GM12878 (cell line): ENCODE measurements around the gene GIMAP1. TPM values are rescaled to one million over a fixed set of nuclear protein-coding genes. Genes with fewer than 3 reads are reported as not detected.

Experiments
- ATAC-seq: fragments of 200-7000 bp; cut with Tn5 transposase; 3 replicates; pipeline ENCODE4 v1.9.1; 2020; ENCODE audit warnings: mild to moderate bottlenecking, moderate library complexity
- BruUV-seq: library from RNA; stranded (reverse); fragments of 400-500 nt; replicated peaks from 2 replicates; lab custom pipeline; 2021; lab: Mats Ljungman, UMichigan
- CTCF ChIA-PET: fragments of 300-600 bp; sonication (Branson Sonifier 250); formaldehyde crosslinking; extraction: SDS; loops from one replicate; lab custom pipeline; 2021; ENCODE audit warnings: inconsistent platforms; lab: Yijun Ruan, JAX
- POLR2A ChIA-PET: fragments of 350-600 bp; formaldehyde crosslinking; extraction: SDS; loops from one replicate; lab custom pipeline; 2021; ENCODE audit warnings: inconsistent platforms; lab: Charles Lee
- RAD21 ChIA-PET: fragments of 300-600 bp; sonication (Branson Sonifier 250); formaldehyde crosslinking; loops from one replicate; lab custom pipeline; 2023; ENCODE audit warnings: antibody characterized with exemption; ENCODE audit not compliant: unreplicated experiment; lab: Charles Lee
- SMC1A ChIA-PET: fragments of 300-600 bp; sonication (Branson Sonifier 250); formaldehyde crosslinking; loops from one replicate; lab custom pipeline; 2023; ENCODE audit not compliant: unreplicated experiment, uncharacterized antibody; lab: Charles Lee
- DNase-seq: peaks from one replicate; pipeline ENCODE4 v3.0.0-alpha.2; 2011; ENCODE audit warnings: low read depth, low spot score
- FAIRE-seq: peaks from 3 replicates; lab custom pipeline; 2011; peaks lifted over from hg19 to GRCh38; lab: Jason Lieb, UNC
- H2AFZ ChIP-seq: 2 replicates; pipeline ENCODE4 v1.6.0; 2011; ENCODE audit warnings: low read depth, low read length, control low read depth; ENCODE audit not compliant: control insufficient read depth
- H3K27ac ChIP-seq: 2 replicates; pipeline ENCODE4 v1.5.1; 2011; ENCODE audit warnings: control low read depth; ENCODE audit not compliant: control insufficient read depth, insufficient read depth
- H3K27me3 ChIP-seq, 2 experiments: replicated peaks in 1 of 2; 2 replicates each; pipeline versions ENCODE4 v1.6.0 to v1.6.1; 2011; ENCODE audit warnings: low read length in 1 of 2; ENCODE audit not compliant: control insufficient read depth in 2 of 2, insufficient read depth in 2 of 2
- H3K36me3 ChIP-seq, 2 experiments: 2 replicates each; pipeline ENCODE4 v1.5.1; 2011; ENCODE audit warnings: low read length in 1 of 2; ENCODE audit not compliant: control insufficient read depth in 2 of 2, insufficient read depth in 2 of 2
- H3K4me1 ChIP-seq: 2 replicates; pipeline ENCODE4 v1.6.1; 2011; ENCODE audit warnings: mild to moderate bottlenecking, low read length, moderate library complexity, mixed read lengths; ENCODE audit not compliant: control insufficient read depth, insufficient read depth
- H3K4me2 ChIP-seq: 2 replicates; pipeline ENCODE4 v1.6.0; 2011; ENCODE audit warnings: control low read depth; ENCODE audit not compliant: control insufficient read depth, insufficient read depth
- H3K4me3 ChIP-seq: fragments of 200-600 bp; sonication (generic); 2 replicates; pipeline ENCODE4 v1.5.1; 2016
- H3K79me2 ChIP-seq: 2 replicates; pipeline ENCODE4 v1.6.0; 2011; ENCODE audit warnings: low read length; ENCODE audit not compliant: control insufficient read depth, insufficient read depth
- H3K9ac ChIP-seq: 2 replicates; pipeline ENCODE4 v1.8.0; 2011; ENCODE audit warnings: low read length, control low read depth, mixed read lengths; ENCODE audit not compliant: control insufficient read depth, insufficient read depth
- H3K9me3 ChIP-seq: replicated peaks from 3 replicates; pipeline ENCODE4 v1.5.1; 2011; ENCODE audit warnings: mild to moderate bottlenecking, low read length; ENCODE audit not compliant: control insufficient read depth, insufficient read depth
- H4K20me1 ChIP-seq: 2 replicates; pipeline ENCODE4 v1.6.0; 2011; ENCODE audit not compliant: control insufficient read depth, insufficient read depth
- CBX3 ChIP-seq: fragments of 200-600 bp; sonication (generic); IDR thresholded peaks from 2 replicates; pipeline ENCODE4 v1.6.1; 2016; ENCODE audit warnings: low read depth, borderline replicate concordance
- CEBPB ChIP-seq, 2 experiments: fragments of 150-350 bp in 1 of 2; IDR thresholded peaks; 2 replicates each; pipeline ENCODE4 v1.6.1; 2012 to 2014; ENCODE audit warnings: low read depth in 2 of 2, low read length in 2 of 2, borderline replicate concordance in 1 of 2, inconsistent platforms in 1 of 2
- KDM1A ChIP-seq: fragments of 200-600 bp; sonication (generic); IDR thresholded peaks from 2 replicates; pipeline ENCODE4 v1.6.1; 2016; ENCODE audit warnings: borderline replicate concordance
- MEF2A ChIP-seq: IDR thresholded peaks from 2 replicates; pipeline ENCODE4 v1.6.1; 2011; ENCODE audit warnings: low read depth, mild to moderate bottlenecking, low read length, moderate library complexity; ENCODE audit not compliant: insufficient read depth
- RUNX3 ChIP-seq: IDR thresholded peaks from 2 replicates; pipeline ENCODE4 v1.6.1; 2012; ENCODE audit warnings: low read length, inconsistent platforms
- TCF3 ChIP-seq: IDR thresholded peaks from 2 replicates; pipeline ENCODE4 v1.6.1; 2012; ENCODE audit warnings: low read depth, mild to moderate bottlenecking, low read length, borderline replicate concordance; ENCODE audit not compliant: insufficient read depth
- USF1 ChIP-seq: IDR thresholded peaks from 2 replicates; pipeline ENCODE4 v1.6.1; 2011; ENCODE audit warnings: borderline replicate concordance, low read depth, mild to moderate bottlenecking, moderate library complexity, mixed read lengths, low read length; ENCODE audit not compliant: insufficient read depth; ENCODE audit errors: extremely low read length
- ZNF384 ChIP-seq: IDR thresholded peaks from 2 replicates; pipeline ENCODE4 v1.6.1; 2012; ENCODE audit warnings: low read depth, mild to moderate bottlenecking, low read length, improper control_type of control experiment, borderline replicate concordance
- WGBS: methylation state at CpG from one replicate; pipeline ENCODE4 v1.1.6; 2016; ENCODE audit warnings: low lambda C conversion rate; ENCODE audit not compliant: insufficient replicate concordance, insufficient coverage; ENCODE audit errors: missing lambda C conversion rate; 5-methylcytosine and 5-hydroxymethylcytosine counted together
- in situ Hi-C: fragments of 300-500 bp; cut with MboI; formaldehyde crosslinking; loops from 9 replicates; pipeline ENCODE4 v1.14.3; 2018; ENCODE audit warnings: mixed read lengths
- intact Hi-C: fragments of 100-400 bp; cut with micrococcal nuclease; formaldehyde crosslinking; loops from one replicate; pipeline ENCODE4 v1.14.2; 2022; ENCODE audit not compliant: unreplicated experiment
- polyA plus RNA-seq, 11 experiments: library from polyadenylated mRNA; depleted of rRNA in 4 of 11; unstranded in 6 of 11; stranded (reverse) in 5 of 11; fragments of >200 nt; fragmentation: Nextera tagmentation in 4 of 11; fragmentation: Illumina TruSeq in 1 of 11; extraction: Ambion mirVana in 4 of 11; extraction: Trizol in 1 of 11; gene quantifications; 1 replicate in 1 of 11; 2 replicates in 10 of 11; pipeline versions ENCODE4 v1.2.1 to v1.2.3, GENCODE V29; 2011 to 2016; ENCODE audit warnings: inconsistent platforms in 2 of 11, missing spikeins in 2 of 11, low read depth in 1 of 11
- total RNA-seq, 4 experiments: library from RNA; depleted of rRNA in 3 of 4; stranded (reverse); fragments of >200 nt in 3 of 4; fragmentation: Illumina TruSeq in 1 of 4; extraction: Trizol in 1 of 4; gene quantifications; 2 replicates each; pipeline versions ENCODE4 v1.2.1 to v1.2.3, GENCODE V29; 2013 to 2021

The GIMAP1 gene
- total and polyA plus RNA-seq, 10 of the 15 experiments (the other 5 are each of a cell fraction or from before 2014, with no cell fraction given) = 0.16 to 1.9 (median 1.1) TPM

DNA sequence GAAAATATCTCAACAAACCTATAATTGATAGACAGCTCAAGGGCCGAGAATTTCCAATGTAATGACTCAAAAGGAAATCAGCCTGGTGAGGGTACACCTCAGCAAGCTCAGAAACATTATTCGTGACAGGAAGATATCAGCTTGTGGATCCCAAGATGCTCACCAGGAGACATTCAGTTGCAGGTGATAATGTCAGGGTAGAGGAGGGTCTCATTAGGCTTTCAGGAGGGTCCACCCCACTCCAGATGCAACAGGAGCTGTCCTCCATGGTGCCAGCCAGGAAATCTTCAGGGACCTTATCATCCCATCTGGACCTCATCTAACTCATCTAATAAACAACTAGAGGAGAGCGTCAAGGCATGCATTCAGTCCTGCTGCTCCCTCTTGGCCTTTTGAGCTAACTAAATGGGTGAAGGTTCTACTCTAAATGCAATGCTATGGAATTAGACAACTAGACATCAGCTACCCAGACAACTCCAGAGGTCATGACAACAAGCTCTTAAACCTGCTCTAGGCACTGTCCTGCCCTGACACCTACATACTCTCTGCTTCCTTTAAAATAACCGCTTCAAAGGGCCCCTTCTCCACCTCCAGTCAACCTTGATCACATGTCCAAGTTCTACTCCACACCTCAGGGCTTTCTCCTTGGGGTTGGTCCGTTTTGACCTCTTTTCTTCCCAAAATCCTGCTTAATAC is 16.5 kb downstream of the GIMAP1 start:
- Histone ChIP-seq H3K4me2 (no peak overlapping the region), H3K27ac (no peak overlapping the region), H3K36me3 (no peaks in the 10 kb centered on the region), H3K27me3 (no peaks in the 10 kb centered on the region), H3K79me2 (peaks cover 11% of the 10 kb centered on the region), H3K4me1 (peaks cover 32% of the 10 kb centered on the region), H2AFZ (no peak overlapping the region), H3K4me3 (no peak overlapping the region), H4K20me1 (no peaks in the 10 kb centered on the region), H3K9ac (no peak overlapping the region), H3K9me3 (peaks cover under 1% of the 10 kb centered on the region; the same call in 2 of the 3 replicates)
- CTCF ChIA-PET = interaction anchor here (0.8 to 1.6 kb wide), 3 partner anchors 9 to 284 kb away, joined by 3 to 5 read pairs (median 4); no protein-coding TSS in a partner anchor
- 32% methylated on average over 5 of the region's 5 CpGs for WGBS
- intact Hi-C loops (no loop called here), in situ Hi-C loops (no loop called here)
- SMC1A ChIA-PET = interaction anchor here (0.7 to 1.4 kb wide), 6 partner anchors 12 to 280 kb away, joined by 3 to 5 read pairs (median 3); partner anchors contain the start of gene GIMAP1
- DNase-seq (no peak), FAIRE-seq (no peak), ATAC-seq (no peak)
- RAD21 ChIA-PET = interaction anchor here (0.8 kb wide), 1 partner anchor 180 kb away, joined by 3 read pairs; no protein-coding TSS in a partner anchor
- TF ChIP-seq TCF3 (no peak), USF1 (no peak), RUNX3 (peak; percentile 19; the same call in 1 of the 2 replicates), ZNF384 (no peak), CEBPB (IDR thresholded peaks at IDR 0.05; ENCODE audit: borderline replicate concordance in 1 of 2, low read depth in 2 of 2, low read length in 2 of 2) (no peak), KDM1A (no peak), MEF2A (no peak), CBX3 (no peak)
- POLR2A ChIA-PET = no interaction called here
- no TSS peak for BruUV-seq
